Gastroesophageal sphincter (tissue), 4 donors: ENCODE results near the gene IRX3. TPM values are rescaled to one million over a fixed set of nuclear protein-coding genes. Genes with fewer than 3 reads are reported as not detected.
A peak's percentile ranks its signal among the peaks of the same experiment; 100 is the strongest.

Experiments
- ATAC-seq: fragments of 150-250 bp; one replicate; pipeline ENCODE4 v1.9.1; 2016; ENCODE audit warnings: mild to moderate bottlenecking, moderate library complexity
- H3K27ac ChIP-seq, 4 donors: fragments of 200-600 bp; sonication (generic) in 3 of 4; 1 replicate in 3 of 4; 2 replicates in 1 of 4; pipeline ENCODE4 v1.5.1; 2016 to 2019
- H3K27me3 ChIP-seq: fragments of 200-600 bp; sonication (generic); one replicate; pipeline ENCODE4 v1.5.1; 2019
- H3K36me3 ChIP-seq, 2 donors: fragments of 200-600 bp; sonication (generic); one replicate each; pipeline ENCODE4 v1.5.1; 2019; ENCODE audit warnings: control low read depth in 1 of 2
- H3K4me1 ChIP-seq, 3 donors: fragments of 200-600 bp; sonication (generic); 1 replicate in 2 of 3; 2 replicates in 1 of 3; pipeline ENCODE4 v1.5.1; 2016 to 2019; ENCODE audit warnings: control low read depth in 2 of 3
- H3K4me3 ChIP-seq, 2 donors: fragments of 200-600 bp; sonication (generic); one replicate each; pipeline ENCODE4 v1.5.1; 2019; ENCODE audit warnings: mild to moderate bottlenecking in 1 of 2, moderate library complexity in 1 of 2
- H3K9me3 ChIP-seq, 3 donors: fragments of 200-600 bp; sonication (generic); one replicate each; pipeline ENCODE4 v1.5.1; 2017 to 2019; ENCODE audit warnings: control low read depth in 2 of 3
- EP300 ChIP-seq: sonication (generic); formaldehyde crosslinking; IDR thresholded peaks from one replicate; pipeline ENCODE4 v1.6.1; 2017; ENCODE audit warnings: antibody characterized with exemption, mild to moderate bottlenecking
- POLR2A ChIP-seq, 2 donors: fragments of 450-650 bp; IDR thresholded peaks; one replicate each; pipeline ENCODE4 v1.6.1; 2017; ENCODE audit warnings: antibody characterized with exemption in 2 of 2, mild to moderate bottlenecking in 2 of 2, moderate library complexity in 1 of 2
- POLR2AphosphoS5 ChIP-seq: sonication (generic); formaldehyde crosslinking; IDR thresholded peaks from one replicate; pipeline ENCODE4 v1.6.1; 2017; ENCODE audit warnings: antibody characterized with exemption
- WGBS, 2 donors: methylation state at CpG; one replicate each; pipeline ENCODE4 v1.1.5; 2018; ENCODE audit warnings: low coverage in 1 of 2; 5-methylcytosine and 5-hydroxymethylcytosine counted together
- total RNA-seq, 4 donors: library from RNA; depleted of rRNA; stranded (reverse); fragments of >200 nt; gene quantifications; one replicate each; pipeline ENCODE4 v1.1.0, GENCODE V29; 2016
- TF ChIP-seq, protein P1 (sequence below), 4 experiments: fragments of 200-600 bp in 2 of 4; fragments of 450-650 bp in 2 of 4; sonication (generic) in 1 of 4; IDR thresholded peaks; one replicate each; pipeline ENCODE4 v1.5.1; 2017 to 2019; ENCODE audit warnings: antibody characterized with exemption in 4 of 4, mild to moderate bottlenecking in 2 of 4, moderate library complexity in 2 of 4

The IRX3 gene
- total RNA-seq = 1 to 10 TPM in 1 of 4 donors, under 1 TPM in 2, not detected in 1; 0.77 to 3.2 (median 0.94) TPM

- H3K27ac ChIP-seq = peak within 1 kb of the TSS in 2 of 4 donors; percentile 23 to 24
- peak within 1 kb of the TSS; percentile 33 to 55 for H3K4me3 ChIP-seq
- H3K4me1 ChIP-seq = peaks cover 0 to 86% (median 30%) of the 10 kb centered on the region in 3 donors
- WGBS, 2 donors = 0% methylated on average over 23 to 31 of the region's 67 CpGs
- peaks cover 100% of the 10 kb centered on the region for H3K27me3 ChIP-seq
- ATAC-seq = peak; percentile 68
- H3K36me3 ChIP-seq = no peaks in the 10 kb centered on the region
- no peaks in the 10 kb centered on the region for H3K9me3 ChIP-seq
- no peak for TF ChIP-seq POLR2AphosphoS5
- TF ChIP-seq POLR2A (IDR thresholded peaks at IDR 0.05) = no peak
- no peak for TF ChIP-seq EP300
- TF ChIP-seq, protein P1, sequence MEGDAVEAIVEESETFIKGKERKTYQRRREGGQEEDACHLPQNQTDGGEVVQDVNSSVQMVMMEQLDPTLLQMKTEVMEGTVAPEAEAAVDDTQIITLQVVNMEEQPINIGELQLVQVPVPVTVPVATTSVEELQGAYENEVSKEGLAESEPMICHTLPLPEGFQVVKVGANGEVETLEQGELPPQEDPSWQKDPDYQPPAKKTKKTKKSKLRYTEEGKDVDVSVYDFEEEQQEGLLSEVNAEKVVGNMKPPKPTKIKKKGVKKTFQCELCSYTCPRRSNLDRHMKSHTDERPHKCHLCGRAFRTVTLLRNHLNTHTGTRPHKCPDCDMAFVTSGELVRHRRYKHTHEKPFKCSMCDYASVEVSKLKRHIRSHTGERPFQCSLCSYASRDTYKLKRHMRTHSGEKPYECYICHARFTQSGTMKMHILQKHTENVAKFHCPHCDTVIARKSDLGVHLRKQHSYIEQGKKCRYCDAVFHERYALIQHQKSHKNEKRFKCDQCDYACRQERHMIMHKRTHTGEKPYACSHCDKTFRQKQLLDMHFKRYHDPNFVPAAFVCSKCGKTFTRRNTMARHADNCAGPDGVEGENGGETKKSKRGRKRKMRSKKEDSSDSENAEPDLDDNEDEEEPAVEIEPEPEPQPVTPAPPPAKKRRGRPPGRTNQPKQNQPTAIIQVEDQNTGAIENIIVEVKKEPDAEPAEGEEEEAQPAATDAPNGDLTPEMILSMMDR (IDR thresholded peaks at IDR 0.05) = no peak
Observed at GRCh38 chr16:54286366-54287130, at the start of gene IRX3. IRX3 (minus strand) TSS chr16:54286787; CDS start chr16:54286050, 737 bp downstream.

DNA sequence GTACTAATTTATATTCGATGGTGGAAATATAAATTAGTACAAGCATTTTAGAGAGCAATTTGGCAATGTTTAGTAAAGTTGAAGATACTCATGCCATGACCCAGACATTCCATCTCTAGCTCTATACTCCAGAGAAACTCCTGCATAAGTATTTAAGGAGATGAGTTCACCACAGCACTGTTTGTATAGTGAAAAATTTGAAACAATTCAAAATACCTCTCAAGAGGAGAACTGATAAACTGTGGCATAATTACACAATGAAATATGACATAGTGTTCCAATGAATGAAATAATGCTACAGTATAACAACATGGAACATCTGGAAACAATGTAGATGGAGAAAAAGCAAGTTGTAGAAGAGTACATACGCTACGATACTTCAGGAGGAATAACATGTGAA, 48.6 kb upstream of the IRX3 start:
- Histone ChIP-seq H3K27ac (no peak overlapping the region), H3K27me3 (peaks cover 74% of the 10 kb centered on the region), H3K36me3 (no peaks in the 10 kb centered on the region), H3K9me3 (no peaks in the 10 kb centered on the region), H3K4me1 (no peaks in the 10 kb centered on the region), H3K4me3 (no peak overlapping the region)
- 38 to 68% methylated on average over 3 of the region's 3 CpGs for WGBS, 2 donors
- TF ChIP-seq POLR2AphosphoS5 = no peak
- no peak for ATAC-seq

DNA sequence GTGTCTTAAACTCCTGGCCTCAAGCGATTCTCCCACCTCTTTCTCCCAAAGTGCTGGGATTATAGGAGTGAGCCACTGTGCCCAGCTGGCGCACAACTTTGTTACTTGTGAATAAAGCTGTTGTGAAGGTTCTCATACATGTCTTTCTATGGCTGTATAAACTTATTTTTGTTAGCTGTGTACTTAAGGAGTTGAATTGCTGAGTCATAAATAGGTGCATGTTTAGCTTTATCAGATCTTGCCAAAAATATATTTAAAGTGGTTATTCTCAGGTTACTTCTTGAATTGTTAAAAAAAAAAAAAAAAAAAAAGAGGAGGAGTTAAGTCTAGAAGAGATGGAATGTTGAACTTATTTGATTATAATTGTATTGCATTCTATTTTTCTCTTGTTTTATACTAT, 47.6 kb upstream of the IRX3 start:
- no peak for ATAC-seq
- Histone ChIP-seq H3K9me3 (no peaks in the 10 kb centered on the region), H3K27ac (no peak overlapping the region), H3K36me3 (no peaks in the 10 kb centered on the region), H3K27me3 (peaks cover 72% of the 10 kb centered on the region), H3K4me3 (no peak overlapping the region), H3K4me1 (no peaks in the 10 kb centered on the region)
- TF ChIP-seq POLR2AphosphoS5 (no peak), POLR2A (IDR thresholded peaks at IDR 0.05) (no peak), EP300 (no peak)
- TF ChIP-seq, protein P1 (IDR thresholded peaks at IDR 0.05) = no peak
- WGBS, 2 donors = 90% methylated on average over 2 of the region's 2 CpGs; no CpG with 5 or more reads in 1 of the 2 donors

- Histone ChIP-seq H3K4me3 (no peak overlapping the region), H3K27me3 (peaks cover 62% of the 10 kb centered on the region), H3K4me1 (no peaks in the 10 kb centered on the region), H3K9me3 (no peaks in the 10 kb centered on the region), H3K27ac (no peak overlapping the region), H3K36me3 (no peaks in the 10 kb centered on the region)
- TF ChIP-seq, protein P1 (IDR thresholded peaks at IDR 0.05) = no peak
- TF ChIP-seq EP300 (no peak), POLR2AphosphoS5 (no peak), POLR2A (IDR thresholded peaks at IDR 0.05) (no peak)
- ATAC-seq = no peak
- WGBS, 2 donors = 44 to 54% methylated on average over 3 of the region's 7 CpGs
Observed at GRCh38 chr16:54331241-54332002, 44.8 kb upstream of the IRX3 start.

DNA sequence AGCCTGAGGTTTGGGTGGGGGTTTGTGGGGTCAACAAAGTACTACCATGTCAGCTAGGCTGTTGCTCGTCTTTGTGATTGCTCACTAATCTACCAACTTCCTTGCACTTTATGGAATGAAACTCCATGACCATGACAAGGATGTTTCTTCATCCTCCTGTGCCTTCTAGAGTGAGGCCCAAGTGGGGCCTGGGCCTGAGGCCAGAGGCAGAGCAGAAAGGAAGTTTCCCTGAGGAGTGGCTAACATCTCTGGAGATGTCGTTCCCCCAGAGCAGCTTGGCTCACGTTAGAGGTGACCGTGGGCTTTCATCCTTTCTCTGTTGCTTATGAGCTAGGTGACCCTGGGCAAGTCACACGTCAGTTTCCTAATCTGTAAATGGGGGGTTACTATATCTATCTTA, 41.0 kb upstream of the IRX3 start:
- TF ChIP-seq, protein P1 (IDR thresholded peaks at IDR 0.05) = no peak
- TF ChIP-seq POLR2A (IDR thresholded peaks at IDR 0.05) (no peak), EP300 (no peak), POLR2AphosphoS5 (no peak)
- no peak for ATAC-seq
- H3K36me3 ChIP-seq = no peaks in the 10 kb centered on the region
- H3K9me3 ChIP-seq = no peaks in the 10 kb centered on the region
- 69 to 80% methylated on average over 1 to 5 of the region's 5 CpGs for WGBS, 2 donors
- H3K4me1 ChIP-seq = no peaks in the 10 kb centered on the region
- no peak overlapping the region for H3K4me3 ChIP-seq
- peaks cover 44% of the 10 kb centered on the region for H3K27me3 ChIP-seq
- no peak overlapping the region for H3K27ac ChIP-seq
